Kidney glomerular epithelial cell (primary cell): ENCODE measurements around the gene NR4A1.
A peak's percentile ranks its signal among the peaks of the same experiment; 100 is the strongest.

Experiments
- DNase-seq: peaks from one replicate; lab custom pipeline; 2025; lab: John Stamatoyannopoulos, UW

Gene NR4A1

DNA sequence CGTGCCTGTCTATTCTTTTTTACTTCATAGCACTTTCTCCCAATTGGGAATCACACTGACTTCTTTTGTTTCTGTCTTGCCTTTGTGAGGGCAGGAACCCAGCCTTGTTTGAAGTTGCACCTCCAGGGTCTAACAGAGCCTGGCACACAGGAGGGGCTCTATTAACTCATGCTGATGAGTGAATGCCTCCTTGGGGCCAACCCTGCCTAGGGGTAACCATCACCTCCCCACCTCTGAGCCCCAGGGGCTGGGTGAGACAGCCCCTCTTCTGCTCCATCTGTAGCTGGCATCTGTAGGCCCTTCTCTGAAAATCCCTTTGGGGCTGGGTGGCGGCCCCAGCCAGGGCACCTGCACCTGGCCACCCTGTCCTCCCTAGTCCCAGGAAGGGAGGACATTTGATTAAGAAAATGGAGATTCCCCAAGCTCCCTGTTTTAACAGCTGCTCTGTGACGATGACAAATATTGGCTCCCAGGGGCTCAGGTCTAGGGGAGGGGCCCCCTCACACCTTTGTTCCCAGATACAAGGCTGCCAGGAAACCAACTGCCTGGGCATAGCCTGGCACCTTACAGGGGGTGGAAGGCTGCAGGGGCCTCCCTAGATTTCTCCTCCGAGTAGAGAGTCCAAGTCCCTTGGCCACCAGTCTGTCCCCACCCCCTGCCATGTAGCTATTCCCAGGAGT lies 32.7 kb upstream of the NR4A1 start:
- no peak for DNase-seq

DNA sequence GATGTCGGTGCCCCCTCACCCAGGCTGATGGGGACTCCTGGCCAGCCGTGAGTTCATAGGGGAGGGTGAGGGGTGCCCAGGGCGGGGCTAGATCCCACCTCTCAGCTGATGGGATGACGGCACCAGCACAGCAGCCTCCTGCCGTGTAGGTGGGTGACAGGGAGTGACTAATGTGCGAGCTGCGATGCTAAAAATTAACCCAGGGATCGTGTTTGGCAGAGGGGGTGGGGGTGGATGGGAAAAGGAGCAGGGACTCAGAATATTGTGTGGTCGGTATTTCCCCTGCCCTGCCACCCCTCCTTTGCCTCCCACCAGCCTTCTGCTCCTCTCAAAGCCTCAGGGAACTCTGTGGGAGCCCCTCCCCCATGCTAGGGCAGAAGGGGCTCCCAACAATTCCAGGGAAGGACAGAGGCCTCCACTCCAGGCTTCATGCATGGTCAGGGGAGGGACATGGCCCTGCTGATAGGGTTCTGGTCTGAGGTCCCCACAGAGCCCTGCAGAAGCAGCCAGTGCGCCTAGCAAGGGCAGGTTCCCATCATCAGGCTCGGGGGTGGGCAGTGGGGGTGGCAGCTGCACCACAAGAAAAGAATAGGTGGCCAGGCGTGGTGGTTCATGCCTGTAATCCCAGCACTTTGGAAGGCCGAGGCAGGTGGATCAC lies 32.0 kb upstream of the NR4A1 start:
- peak; percentile 22 for DNase-seq

DNA sequence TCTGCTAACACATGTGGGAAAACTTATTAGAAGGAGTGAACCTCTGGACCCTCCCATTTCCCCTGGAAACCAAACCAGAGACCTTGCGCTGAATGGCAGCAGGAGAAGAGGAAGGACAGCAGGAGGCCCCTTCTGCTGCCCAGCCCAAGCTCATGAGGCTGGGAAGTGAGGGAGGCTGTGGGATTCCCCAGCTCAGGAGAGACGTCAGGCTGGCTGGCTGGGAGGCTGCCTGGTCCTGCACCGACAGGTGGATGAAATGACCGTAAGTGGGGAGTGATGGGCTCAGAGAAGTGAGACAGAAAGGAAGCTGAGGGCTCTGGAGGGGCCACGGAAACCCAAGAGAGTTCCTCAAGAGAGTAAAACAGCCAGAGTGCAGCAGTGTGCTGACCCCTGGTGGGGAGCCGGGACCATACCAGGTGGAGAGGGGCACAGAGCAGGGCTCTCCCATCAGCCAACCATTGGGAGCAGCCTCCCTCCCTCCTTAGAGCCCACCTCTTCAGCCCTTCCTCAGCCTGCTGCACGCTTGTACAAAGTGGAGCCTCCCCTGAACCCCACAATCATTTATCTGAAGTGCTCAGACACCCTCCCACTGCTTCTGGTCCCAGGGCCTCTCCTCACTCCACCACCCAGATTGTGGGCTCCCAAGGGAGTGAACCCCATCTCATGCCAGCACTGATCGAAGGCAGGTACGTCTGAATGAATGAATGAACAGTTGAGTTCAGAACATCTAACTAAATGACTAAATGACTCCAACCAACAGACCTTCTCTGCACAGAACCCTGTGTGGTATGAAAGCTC lies 30.5 kb upstream of the NR4A1 start:
- peak; percentile 19 for DNase-seq

DNA sequence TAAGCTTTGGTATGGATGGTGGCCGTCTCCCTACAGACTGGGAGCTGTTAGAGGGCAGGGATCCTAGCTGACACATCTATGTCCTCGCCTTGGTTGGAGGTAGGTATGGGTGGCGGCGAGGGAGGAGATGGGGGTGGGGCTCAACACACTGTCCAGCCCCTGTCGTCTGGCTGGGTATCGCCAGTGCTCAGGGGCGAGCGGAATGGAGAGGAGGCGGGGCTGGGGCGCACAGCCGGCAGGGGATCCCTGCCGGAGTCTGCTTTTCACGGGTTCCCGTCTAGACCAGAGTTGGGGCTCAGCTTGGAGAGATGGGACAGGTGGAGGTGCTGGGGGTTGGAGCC lies 28.4 kb upstream of the NR4A1 start:
- no peak for DNase-seq

DNA sequence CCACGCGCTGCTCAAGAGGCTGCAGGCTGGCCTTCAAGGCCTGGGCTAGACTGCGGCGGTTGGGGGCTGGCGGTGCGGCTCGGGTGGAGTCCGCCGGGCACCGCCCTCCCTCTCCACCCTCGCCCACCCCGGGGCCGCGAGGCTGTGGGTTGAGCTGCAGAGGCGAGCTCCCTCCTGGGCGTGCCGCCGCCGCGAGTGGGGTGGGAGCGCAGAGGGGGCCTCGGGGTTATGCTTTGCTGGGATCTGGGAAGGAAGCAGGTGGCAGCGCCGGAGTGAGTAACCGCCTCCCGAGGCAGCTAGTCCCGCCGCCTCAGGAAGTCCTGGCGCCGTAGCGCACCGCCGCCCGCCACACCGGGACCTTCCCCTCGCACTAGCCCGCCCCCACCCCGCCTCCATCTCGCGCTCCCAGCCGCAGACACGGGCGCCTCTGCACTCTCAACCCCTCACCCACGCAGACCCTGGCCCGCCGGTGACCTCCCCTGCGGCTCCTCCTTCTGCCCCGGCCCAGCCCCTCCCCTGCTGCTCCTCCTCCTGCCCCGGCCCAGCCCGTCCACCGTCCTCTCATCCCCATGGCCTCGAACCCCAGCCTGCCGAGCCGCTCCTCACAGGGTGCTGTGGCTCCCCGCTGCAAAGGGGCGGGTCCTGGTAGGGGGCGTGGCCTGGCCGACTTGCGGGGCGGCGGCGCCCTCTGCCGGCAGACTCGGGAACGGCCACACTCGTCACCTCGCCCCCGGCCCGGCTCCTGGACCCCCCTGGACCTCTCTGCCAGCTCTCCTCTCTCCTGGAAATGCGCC lies 27.9 kb upstream of the NR4A1 start:
- DNase-seq, result peak; percentile 54

DNA sequence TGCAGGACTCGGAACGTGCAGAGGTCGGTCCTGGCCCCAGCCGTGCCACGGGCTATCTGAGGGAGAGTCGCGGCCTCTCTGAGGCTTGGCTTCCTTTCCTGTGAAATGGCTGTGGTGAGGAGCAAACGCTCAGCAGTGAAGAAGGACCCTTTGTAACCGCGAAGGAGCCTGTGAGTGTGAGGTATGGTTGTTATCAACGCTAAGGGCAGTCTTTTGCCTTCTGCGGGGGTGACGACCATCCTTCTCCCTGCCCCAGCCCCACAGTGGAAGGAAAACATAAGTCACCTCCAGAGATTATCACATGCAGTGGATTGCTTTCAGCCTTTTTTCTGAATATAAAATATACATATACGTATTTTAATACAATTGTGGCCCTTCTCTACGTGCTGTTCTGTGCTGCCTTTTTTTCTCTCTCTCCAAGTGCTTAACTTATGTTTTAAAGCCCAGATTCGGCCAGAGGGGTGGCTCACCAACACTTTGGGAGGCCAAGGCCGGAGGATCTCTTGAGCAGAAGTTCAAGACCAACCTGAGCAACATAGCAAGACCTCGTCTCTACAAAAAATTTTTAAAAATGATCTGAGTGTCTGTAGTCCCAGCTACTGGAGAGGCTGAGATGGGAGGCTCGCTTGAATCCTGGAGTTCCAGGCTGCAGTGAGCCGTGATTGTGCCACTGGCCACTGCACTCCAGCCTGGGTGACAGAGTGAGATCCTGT lies 27.1 kb upstream of the NR4A1 start:
- DNase-seq, result no peak

DNA sequence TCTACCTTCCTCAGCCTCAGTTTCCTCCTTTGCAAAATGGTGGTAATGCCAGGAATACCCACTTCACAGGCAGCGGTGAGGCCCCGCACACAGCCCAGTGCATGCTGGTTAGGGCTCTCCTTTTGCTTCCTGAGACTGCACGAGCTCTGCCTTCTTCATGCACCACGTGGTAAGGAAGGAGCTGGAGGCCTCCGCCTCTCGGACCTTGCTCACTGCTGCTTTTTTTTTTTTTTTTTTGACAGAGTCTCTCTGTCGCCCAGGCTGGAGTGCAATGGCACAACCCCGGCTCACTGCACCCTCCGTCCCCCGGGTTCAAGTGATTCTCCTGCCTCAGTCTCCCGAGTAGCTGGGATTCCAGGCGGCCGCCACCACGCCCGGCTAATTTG lies 26.4 kb upstream of the NR4A1 start:
- DNase-seq, result no peak

DNA sequence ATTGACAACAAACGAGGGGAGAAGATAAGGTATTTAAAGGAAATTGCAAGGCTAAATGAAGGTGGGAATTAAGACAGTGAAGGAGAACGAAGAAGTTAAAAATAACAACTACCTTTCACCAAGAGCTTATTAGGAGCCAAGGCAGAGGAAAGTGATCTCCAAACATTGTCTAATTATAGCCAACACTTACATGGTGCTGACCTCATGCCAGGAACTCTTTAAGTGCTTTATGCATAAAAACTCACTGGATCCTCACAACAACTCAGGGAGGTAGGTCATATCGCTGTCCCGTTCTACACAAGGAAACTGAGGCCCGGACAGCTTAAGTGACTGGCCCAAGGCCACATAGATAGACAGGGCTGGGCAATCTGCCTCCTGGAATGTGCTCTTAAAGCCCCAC lies 25.0 kb upstream of the NR4A1 start:
- DNase-seq, result no peak

DNA sequence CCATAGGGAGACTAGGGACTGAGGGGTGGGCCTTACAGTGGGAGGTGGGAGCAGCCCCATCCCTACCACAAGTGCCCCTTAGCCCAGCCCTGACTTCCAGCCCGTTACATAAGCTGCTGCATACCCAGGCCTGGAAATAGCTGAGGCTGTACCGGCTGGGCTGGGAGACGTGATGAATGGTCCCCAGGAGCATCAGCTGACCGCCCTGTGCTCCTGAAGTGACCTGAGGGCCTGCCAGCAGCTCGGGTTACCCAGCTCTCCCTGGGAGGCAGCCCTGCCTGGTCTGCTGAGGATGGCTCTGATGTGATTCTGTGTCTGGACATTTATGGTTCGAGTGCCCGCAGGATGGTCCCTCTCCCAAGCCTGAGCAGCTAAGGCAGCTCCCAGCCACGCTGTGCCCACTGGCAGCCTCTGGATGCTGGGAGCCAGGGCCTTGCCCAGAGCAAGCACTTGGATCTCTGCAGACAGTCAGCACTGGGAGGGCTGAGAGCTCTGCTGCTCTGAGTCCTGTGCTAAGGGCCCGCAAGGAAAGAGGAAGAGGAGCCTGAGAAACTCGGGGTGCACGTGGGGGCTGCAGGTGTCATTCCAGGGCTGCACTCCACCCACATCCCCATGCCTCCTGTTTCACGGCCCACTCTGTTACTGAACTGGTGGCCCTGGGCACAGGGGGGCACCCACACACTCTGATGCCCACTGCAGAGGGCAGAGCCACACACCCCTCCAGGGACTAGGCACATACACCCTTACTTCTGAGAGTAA lies 24.0 kb upstream of the NR4A1 start:
- DNase-seq, result no peak

DNA sequence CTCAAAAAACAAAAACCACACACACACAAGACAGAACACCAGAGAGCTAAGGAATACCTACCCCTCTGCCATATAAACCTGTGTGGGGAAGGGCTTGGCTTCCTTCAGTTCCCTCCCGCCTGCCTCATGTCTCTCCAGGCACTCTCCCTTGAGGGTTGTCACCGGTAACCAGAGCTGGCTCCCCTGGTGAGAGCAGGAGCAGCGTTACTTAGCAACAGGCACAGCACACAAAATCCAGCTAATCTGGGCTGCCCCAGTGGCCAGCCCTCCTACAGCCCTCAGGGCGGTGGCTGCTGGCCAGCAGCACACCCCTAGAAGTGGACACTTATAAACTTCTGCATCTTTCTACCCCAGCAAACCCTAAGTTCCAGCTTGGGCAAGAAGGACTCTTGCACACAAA lies 21.6 kb upstream of the NR4A1 start:
- peak; percentile 16 for DNase-seq

DNA sequence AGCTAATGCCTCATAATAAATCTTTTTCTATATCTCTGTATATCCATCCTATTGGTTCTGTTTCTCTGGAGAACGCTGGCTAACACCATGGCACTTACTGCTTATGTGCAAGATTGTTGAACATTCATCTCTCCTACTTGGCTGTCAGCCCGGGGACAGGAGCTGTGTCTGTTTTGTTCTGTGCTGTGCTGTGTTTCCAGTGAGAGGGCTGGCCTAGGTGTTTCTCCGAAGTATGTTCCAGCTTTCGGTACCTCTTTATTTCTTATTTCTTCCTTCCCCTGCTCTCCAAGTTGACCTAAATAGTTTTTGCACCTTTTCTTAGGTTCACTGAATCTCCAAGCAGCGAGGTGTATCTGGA lies 18.8 kb upstream of the NR4A1 start:
- peak; percentile 47 for DNase-seq

DNA sequence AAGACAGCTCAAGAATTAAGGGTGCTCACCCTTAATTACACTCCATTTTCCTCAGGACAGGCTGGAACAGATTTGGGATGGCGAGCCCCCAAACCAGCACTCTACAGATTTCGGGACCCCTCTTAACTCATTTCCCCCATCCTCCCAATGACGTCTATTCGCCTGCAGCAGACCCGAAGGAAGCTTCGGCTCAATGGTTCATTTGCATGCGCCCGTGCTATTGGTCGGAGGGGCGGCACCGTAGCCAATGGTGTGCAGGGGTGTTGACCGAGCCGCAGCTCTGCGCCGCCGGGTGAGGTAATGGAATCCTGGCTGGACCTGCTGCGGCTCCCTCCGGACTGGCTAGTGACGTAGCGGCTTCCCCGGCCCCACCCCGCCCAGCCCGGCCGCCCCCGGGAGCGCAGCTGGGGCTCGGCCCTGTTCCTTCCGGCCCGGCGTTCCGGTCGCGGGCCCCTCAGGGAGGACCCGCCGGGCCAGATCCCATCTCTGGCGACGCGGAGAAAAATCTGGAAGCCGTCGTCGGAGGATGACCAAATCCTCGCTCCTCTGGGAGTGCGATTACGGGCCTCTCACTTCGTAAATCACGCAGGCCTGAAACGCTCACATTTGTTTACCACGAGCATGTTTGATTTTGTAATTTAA lies 18.3 kb upstream of the NR4A1 start:
- DNase-seq, result peak; percentile 82

DNA sequence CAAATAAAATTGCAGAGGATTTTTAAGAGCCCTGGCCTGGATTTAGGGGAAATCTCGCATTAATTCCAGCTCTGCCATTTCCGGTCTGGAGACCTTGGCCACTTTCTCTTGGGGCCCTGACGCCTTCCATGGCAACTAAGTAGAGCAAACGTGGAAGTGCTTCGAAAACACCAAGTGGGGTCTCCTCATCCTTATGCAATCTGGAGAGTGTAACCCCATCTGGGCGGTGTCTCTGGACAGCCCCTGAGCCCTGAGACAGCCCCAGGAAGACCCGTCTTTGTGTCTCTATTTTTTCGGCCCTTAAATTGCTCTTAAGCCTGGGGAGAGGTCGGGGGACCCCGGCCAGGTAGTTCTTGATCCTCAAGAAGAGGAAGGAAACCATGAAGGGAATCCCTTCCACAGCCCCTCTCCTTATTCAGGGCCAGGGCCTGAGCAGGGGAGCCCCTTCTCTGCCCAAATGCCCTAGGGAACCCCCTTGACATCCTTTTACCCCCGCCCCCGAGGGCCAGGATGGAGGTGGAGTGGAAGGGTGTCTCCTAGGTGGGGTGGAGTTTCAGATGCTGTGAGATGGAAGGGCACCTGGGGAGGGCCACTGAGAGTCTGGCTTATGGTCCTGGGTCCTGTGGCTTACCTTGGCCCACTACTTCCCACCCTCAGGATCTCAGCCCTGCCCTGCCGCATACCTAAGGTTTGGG lies 17.6 kb upstream of the NR4A1 start:
- DNase-seq, result no peak

DNA sequence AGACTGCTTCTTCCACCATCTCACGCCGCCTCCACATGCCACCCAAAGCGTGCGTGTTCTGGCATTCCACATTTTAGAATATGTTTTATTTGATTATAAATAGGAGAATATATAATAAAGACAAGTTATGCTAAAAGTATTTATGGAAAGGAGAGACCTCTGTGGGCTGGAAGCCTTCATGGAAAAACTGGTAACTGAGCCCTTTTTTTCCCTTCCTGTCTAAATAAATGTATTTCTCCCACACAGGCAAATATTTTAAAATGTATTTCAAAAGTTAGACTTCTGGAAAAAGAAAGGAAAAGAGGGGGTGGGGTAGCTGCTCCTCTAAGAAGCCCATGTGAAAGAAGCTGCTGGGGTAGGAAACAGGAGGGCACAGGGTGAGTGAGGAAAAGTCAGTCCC lies 16.1 kb upstream of the NR4A1 start:
- DNase-seq, result no peak

DNA sequence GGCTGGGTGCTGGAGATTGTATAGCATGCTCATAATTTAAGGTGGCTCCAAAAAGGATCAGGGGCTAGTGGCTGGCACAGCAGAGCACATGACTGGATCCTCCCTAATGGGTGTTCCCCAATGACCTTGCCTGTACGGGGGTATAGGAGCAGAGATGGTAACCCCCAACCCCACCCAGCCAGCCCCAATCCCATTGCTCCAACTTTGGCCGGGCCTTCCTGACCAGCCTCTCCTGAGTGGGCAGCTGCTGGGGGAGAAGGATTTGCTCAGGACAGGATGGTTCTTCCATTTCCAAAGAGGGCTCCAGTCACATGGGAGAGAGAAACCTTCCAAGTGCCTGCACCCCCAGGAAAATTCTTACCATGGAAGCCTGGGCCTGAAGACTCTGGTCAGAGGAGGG lies 15.3 kb upstream of the NR4A1 start:
- DNase-seq, result no peak

DNA sequence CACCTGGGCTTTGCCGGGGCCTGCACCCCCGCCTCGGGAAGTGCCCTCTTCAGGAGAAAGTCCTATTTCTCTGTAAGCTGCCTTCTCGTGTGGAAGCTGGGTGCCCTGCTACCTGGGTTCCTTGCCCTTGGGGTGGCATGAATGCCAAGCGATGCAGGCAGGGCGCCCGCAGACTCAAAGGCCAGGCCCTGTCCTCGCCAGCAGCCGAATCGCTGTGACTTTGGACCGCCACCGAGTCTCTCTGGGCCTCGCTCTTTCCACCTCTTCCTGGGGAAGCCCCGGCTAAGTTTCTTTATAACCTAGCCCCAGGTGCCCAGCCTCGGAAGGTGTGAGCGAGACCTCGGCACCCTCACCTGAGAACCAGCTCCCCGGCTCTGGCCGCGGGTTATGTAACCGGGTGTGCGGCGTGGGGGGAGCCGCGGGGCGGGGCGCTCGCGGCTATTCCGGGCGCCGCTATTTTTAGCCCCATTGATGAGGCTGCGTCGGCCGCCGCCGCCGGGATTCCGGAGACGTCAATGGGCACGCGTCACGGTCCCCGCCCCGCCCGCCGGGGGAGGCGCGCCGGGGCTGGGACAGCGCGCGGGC lies 14.6 kb upstream of the NR4A1 start:
- DNase-seq, result no peak

DNA sequence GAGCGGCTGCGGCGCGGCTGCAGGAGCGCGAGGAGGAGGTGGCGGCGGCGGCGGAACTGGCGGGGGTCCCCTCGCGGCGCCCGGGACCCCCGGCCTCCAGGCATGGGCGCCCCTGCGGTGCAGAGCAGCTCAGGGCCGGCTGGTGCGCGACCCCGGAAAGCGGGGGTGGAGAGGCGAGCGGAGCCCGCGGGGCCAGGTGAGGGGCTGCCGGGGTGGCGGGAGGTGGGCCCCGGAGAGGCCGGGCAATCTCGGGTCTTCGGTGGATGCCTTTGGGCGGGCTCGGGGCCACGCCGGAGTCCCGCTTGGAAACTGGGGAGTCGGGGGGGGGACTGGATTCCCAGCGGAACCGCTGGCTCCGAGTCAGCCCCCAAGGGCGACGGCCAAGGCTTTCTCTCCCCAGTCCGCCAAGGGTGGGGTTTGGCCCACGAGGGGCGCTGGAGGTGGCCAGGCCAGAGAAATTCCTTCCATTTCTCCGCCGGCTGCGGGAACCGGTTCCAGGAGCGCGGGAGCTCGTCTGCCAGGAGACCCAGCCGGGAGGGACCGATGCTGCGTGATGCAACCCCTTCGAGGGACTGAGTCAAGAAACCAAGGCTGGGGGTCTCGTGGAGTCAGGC lies 13.9 kb upstream of the NR4A1 start:
- DNase-seq, result no peak

DNA sequence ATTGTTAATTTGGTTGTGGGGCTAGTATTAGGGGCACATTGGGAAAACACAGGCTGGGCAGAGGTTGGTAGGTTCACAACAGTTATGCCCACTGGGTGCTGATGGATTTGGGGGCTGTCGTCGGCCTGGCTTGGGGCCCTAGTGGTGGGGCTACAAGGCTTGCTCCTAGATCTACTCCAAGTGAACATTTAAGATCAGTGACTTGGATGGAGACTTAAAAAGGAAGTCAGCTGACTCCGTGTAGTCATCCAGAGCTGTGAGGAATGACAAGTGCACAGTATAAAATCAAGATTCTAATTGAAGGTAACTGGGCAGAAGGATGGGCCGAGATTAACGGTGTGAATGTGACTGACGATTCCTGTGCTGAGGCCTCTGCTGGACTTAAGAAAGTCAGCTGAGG lies 12.8 kb upstream of the NR4A1 start:
- DNase-seq, result no peak

DNA sequence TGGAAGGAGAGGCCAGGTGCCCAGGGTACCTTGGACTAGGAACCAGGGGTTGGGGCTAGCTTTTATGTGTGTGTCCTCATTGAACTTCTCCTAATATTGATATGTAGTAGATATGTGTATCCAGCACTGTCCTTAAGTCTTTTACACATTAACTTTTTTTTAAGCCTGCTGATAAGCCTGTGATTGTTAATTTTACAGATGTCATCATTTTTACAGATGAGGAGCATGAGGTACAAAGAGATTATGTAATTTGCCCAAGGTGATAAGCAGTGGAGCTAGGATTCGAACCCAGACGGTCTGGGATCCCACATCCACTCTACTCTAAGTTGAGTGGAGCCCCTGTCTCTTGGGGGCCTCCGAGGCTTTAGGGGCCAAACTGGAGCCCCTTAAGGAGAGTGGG lies 10.2 kb upstream of the NR4A1 start:
- DNase-seq, result no peak
